GM12872 (cell line): ENCODE data around the gene ILDR1.

Source experiments
- CTCF ChIP-seq: IDR thresholded peaks from 3 replicates; pipeline ENCODE4 v1.5.1; 2011; ENCODE audit warnings: low read depth, mild to moderate bottlenecking, low read length, moderate library complexity; ENCODE audit not compliant: insufficient read depth

The ILDR1 gene

DNA sequence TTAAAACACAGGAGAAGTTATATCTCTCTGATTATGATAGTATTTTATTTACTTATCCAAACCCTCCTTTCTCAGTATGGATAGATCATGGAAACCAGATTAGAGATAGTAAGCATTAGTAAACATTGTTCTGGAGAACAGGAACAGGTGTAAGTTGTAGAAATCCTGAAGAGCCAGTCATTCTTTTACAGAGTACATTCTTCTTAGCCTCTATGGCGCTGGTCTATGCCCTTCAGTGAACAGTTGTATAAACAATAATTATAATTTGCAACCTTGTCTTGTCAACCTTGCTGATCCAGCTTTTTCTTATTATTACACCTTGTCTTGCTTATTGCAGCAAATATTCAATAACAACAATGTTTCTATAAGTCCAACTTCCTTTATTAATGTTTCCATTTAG, 80.5 kb downstream of the ILDR1 start:
- no peak for TF ChIP-seq CTCF
